HepG2 (cell line): ENCODE data around the gene TREM1.

ENCODE experiments used
- CTCF ChIP-seq: sonication (generic); formaldehyde crosslinking; IDR thresholded peaks from 2 replicates; pipeline ENCODE4 v1.5.0; 2020; ENCODE audit warnings: mild to moderate bottlenecking, missing genetic modification reagents, moderate library complexity
- HNRNPK ChIP-seq: fragments of 200-400 bp; formaldehyde crosslinking; IDR thresholded peaks from 2 replicates; pipeline ENCODE4 v1.6.1; 2018; ENCODE audit warnings: low read length, low read depth, moderate library complexity, mild to moderate bottlenecking; ENCODE audit not compliant: poor library complexity, severe bottlenecking
- IKZF1 ChIP-seq: fragments of 450-650 bp; IDR thresholded peaks from 2 replicates; pipeline ENCODE4 v1.7.1; 2016
- JUNB ChIP-seq: sonication (generic); formaldehyde crosslinking; IDR thresholded peaks from 2 replicates; pipeline ENCODE4 v1.8.0; 2022; ENCODE audit warnings: missing genetic modification reagents, mild to moderate bottlenecking, borderline replicate concordance
- POLR2A ChIP-seq, 2 experiments: IDR thresholded peaks; 2 replicates each; pipeline ENCODE4 v1.6.1; 2011; ENCODE audit warnings: low read depth in 2 of 2, low read length in 2 of 2, mild to moderate bottlenecking in 1 of 2, moderate library complexity in 1 of 2; ENCODE audit not compliant: insufficient read depth in 1 of 2
- ZNF234 ChIP-seq: sonication (generic); formaldehyde crosslinking; conservative IDR thresholded peaks from 2 replicates; pipeline ENCODE4 v1.5.1; 2020; ENCODE audit warnings: mild to moderate bottlenecking, missing genetic modification reagents
- TF ChIP-seq, protein P1 (sequence below): sonication (generic); formaldehyde crosslinking; IDR thresholded peaks from 2 replicates; pipeline ENCODE4 v1.5.1; 2020; ENCODE audit warnings: missing genetic modification reagents, mild to moderate bottlenecking, borderline replicate concordance

DNA sequence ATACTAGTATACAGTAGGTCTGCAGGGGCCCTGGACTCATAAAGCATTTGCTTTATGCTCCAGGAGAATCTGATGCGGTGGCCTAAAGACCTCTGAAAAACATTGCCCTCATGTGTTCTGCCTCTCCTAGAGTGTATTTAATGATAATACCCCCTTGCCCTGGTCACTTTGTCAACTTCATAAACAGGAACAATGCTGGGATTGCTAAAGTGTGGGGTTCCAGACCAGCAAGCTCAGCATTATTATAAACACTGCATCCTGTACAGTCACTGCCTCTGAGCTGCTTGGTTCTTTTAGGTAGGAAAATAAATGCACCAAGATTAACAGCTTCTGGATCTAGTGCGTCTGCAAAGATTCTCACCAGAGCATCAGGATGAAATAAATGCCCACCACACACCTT is 12.2 kb downstream of the TREM1 start:
- no peak for TF ChIP-seq IKZF1
- TF ChIP-seq, protein P1, sequence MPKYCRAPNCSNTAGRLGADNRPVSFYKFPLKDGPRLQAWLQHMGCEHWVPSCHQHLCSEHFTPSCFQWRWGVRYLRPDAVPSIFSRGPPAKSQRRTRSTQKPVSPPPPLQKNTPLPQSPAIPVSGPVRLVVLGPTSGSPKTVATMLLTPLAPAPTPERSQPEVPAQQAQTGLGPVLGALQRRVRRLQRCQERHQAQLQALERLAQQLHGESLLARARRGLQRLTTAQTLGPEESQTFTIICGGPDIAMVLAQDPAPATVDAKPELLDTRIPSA (CRISPR knock-in tag), result no peak
- no peak for TF ChIP-seq CTCF (CRISPR knock-in tag)
- no peak for TF ChIP-seq HNRNPK
- TF ChIP-seq JUNB (CRISPR knock-in tag), result no peak
- TF ChIP-seq POLR2A (IDR thresholded peaks at IDR 0.05; ENCODE audit: insufficient read depth in 1 of 2, low read depth in 2 of 2, low read length in 2 of 2), result no peak
- no peak for TF ChIP-seq ZNF234 (CRISPR knock-in tag)
